Suprapubic skin (tissue), 4 donors: ENCODE results near the gene SPATA31E1.

Experiments used
- CTCF ChIP-seq, 2 donors: fragments of 200-600 bp in 1 of 2; fragments of 450-650 bp in 1 of 2; sonication (generic) in 1 of 2; IDR thresholded peaks; one replicate each; pipeline ENCODE4 v1.5.1; 2016 to 2019; ENCODE audit warnings: antibody characterized with exemption in 2 of 2, mild to moderate bottlenecking in 1 of 2, moderate library complexity in 1 of 2
- POLR2A ChIP-seq, 2 donors: fragments of 450-650 bp; IDR thresholded peaks; one replicate each; pipeline ENCODE4 v1.6.1; 2017; ENCODE audit warnings: antibody characterized with exemption in 2 of 2, mild to moderate bottlenecking in 2 of 2, moderate library complexity in 2 of 2
- POLR2AphosphoS5 ChIP-seq, 3 donors: sonication (generic); formaldehyde crosslinking; IDR thresholded peaks; one replicate each; pipeline ENCODE4 v1.6.1; 2017; ENCODE audit warnings: antibody characterized with exemption in 3 of 3

- no peak for TF ChIP-seq CTCF (IDR thresholded peaks at IDR 0.05)
- no peak for TF ChIP-seq POLR2AphosphoS5 (IDR thresholded peaks at IDR 0.05)
- no peak for TF ChIP-seq POLR2A (IDR thresholded peaks at IDR 0.05)
These were observed 8.2 kb downstream of the SPATA31E1 start for GRCh38 chr9:87890837-87891236.
